Fibroblast of pulmonary artery (primary cell): ENCODE data around the gene BCL11A.

ENCODE experiments used
- DNase-seq: peaks from one replicate; pipeline ENCODE4 v3.0.0-alpha.2; 2010; ENCODE audit warnings: low read depth
- H3K4me3 ChIP-seq: replicated peaks from 2 replicates; pipeline ENCODE4 v1.5.1; 2011; ENCODE audit warnings: low read depth, mild to moderate bottlenecking, control low read depth, low read length, moderate library complexity
- TF ChIP-seq, protein P1 (sequence below): IDR thresholded peaks from 2 replicates; pipeline ENCODE4 v1.5.1; 2011; ENCODE audit warnings: mild to moderate bottlenecking, control low read depth, low read length, inconsistent platforms; ENCODE audit errors: missing control alignments

BCL11A gene

DNA sequence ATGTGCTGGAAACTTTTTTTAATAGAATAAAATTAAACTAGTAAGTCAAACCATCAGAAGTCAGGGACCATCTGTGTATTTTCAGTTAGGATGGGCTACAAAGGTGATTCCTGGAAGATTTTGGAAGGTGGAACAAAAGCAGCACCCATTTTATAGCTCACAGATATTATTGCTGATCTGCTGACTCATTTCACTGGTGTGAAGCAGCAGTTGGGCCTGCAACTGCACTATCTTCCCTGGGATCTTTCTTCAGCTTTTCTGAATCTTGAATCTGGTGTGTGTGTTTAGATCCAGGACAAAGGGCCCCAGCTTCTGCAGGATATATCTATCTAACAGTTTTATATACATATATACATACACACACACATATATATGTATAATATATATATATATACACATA, 35.6 kb upstream of the BCL11A start:
- no peak overlapping the region for H3K4me3 ChIP-seq
- TF ChIP-seq, protein P1, sequence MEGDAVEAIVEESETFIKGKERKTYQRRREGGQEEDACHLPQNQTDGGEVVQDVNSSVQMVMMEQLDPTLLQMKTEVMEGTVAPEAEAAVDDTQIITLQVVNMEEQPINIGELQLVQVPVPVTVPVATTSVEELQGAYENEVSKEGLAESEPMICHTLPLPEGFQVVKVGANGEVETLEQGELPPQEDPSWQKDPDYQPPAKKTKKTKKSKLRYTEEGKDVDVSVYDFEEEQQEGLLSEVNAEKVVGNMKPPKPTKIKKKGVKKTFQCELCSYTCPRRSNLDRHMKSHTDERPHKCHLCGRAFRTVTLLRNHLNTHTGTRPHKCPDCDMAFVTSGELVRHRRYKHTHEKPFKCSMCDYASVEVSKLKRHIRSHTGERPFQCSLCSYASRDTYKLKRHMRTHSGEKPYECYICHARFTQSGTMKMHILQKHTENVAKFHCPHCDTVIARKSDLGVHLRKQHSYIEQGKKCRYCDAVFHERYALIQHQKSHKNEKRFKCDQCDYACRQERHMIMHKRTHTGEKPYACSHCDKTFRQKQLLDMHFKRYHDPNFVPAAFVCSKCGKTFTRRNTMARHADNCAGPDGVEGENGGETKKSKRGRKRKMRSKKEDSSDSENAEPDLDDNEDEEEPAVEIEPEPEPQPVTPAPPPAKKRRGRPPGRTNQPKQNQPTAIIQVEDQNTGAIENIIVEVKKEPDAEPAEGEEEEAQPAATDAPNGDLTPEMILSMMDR, result no peak
- DNase-seq, result no peak

DNA sequence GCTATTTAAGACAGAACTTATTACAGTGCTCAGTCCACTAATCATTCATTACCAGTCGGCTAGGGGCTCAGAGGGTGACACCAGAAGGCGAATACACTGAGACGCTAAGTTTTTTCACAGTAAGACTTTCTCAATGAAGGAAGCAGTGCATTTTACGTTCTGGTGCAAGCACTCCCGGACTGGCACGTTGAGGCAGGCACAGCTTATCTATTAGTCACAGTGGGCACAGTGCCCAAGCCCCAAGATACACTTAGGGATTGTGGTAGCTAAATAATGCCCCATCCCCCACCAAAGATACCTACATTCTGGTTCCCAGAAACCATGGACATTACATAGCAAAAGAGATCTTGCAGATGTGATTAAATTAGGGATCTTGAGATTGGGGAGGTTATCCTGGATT, 32.6 kb upstream of the BCL11A start:
- DNase-seq, result no peak
- TF ChIP-seq, protein P1, result no peak
- H3K4me3 ChIP-seq, result no peak overlapping the region

DNA sequence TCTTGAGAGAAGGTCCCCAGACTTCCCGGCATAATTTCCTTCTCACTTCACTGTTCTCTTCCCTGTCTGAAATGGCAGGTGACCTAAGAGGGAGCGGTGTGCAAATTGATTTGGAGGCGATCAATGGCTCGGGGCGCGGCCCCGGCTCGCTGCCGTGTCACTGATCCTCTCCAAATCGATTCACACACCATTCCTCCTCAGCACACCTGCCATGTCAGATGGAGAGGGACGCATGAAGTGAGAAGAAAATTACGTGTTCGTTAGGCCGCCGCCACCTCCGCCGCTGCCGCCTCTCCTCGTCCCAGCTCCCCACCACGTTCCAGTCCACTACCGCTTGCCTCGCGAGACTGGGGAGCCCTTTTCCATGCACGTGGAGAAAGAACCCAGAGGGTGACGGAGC, 31.8 kb upstream of the BCL11A start:
- TF ChIP-seq, protein P1, result no peak
- H3K4me3 ChIP-seq, result no peak overlapping the region
- DNase-seq, result no peak

DNA sequence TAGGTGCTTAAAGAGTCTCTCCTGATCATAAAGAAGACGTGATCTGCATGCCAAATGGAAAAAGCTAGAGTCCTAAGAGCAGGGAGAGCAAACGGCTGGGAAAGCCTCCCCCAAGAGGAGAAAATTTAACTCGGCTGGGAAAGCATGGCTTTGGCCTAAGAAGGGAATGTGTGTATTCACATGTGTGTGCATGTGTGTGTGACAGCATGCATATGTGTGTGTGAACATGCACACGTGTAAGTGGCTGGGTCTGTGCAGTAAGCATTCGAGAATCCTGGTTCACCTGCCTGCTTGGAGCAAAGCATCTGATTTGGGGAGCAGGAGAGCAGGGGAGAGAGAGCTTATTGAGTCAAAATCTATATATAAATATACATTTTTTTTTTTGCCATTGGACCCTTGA, 30.1 kb upstream of the BCL11A start:
- TF ChIP-seq, protein P1, result no peak
- H3K4me3 ChIP-seq, result no peak overlapping the region
- no peak for DNase-seq

DNA sequence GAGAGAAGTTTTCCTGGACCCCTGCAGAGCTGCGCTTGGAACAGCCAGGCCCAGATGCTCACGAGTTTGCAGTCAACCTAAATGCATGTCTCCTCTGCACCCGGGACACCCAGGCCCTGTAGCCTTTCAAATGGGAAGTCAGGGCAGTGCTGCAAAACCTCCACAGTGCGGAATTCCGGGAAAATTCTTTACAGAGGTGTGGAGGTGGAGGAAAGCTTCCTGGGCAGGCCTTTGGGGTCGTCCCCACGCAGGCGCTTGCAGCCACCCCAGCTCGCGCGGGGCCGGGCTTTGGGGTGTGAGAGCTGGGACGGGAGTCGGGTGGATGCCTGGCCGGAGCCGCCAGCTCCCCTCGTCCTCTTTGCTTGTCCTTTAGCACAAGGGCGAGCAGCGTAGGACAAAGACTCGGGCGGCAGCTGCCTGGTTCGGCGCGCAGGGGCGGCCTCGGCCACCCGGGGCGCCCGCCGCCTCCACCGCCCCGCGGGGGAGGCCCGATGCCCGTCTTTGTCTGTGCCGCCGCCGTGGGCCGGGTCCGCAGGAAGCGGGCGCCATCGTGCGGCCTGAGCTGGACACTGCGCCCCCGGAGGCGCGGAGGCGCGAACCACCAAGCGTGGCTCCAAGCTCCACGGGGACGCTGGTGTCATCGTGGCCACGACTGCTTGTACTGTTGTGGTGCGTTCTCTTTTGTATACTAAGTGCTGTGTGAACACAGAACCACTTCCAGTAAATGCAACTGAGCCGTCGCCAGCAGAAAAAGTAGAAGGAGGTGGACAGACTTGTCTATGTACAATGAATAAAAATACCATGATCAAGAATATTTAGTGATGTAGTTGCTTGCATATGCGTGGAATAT, 28.2 kb upstream of the BCL11A start:
- H3K4me3 ChIP-seq, result peak overlapping the region; percentile 41
- TF ChIP-seq, protein P1, result peak; percentile 66
- DNase-seq, result peak; percentile 54

DNA sequence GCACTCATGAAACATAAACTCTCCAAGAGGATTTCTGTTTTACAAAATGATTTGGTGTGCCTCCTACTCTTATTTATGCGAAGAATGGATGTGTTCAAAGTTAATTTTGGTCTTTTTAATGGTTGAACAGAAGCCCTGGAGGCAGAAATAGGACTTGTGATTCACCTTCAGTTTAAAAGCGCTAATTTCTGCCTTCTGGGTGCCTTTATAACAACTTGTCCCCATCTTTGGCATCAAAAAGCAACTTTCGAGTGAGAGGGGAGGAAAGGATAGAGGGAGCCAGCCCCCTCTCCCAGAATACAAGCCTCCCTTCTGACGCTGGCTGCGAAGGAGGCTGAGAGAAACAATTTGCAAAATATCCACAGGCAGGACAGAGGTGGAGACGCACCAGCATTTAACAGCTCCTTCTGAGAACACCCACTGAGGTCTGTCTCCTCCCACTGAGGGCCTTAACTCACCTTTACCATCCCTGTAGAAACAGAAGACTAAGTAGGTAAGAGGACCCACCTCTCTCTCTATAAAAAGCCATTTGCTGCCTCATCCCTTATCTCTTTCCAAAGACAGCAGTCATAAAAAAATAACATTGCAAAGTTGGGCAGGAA, 24.3 kb upstream of the BCL11A start:
- H3K4me3 ChIP-seq, result no peak overlapping the region
- no peak for DNase-seq
- TF ChIP-seq, protein P1, result no peak
